HG02938 (cell line): ENCODE data around the gene SOCS4.
"Not testable (repeated sequence)": the region's sequence is repeated elsewhere in the genome, so short reads cannot be mapped to it uniquely, and the experiment has no call there.

Source experiments
- ATAC-seq: cut with Tn5 transposase; IDR thresholded peaks from one replicate; pipeline ENCODE4 v1.9.1; 2021; ENCODE audit warnings: mild to moderate bottlenecking, moderate library complexity; ENCODE audit not compliant: unreplicated experiment

SOCS4 gene

GRCh38 chr14:55051423-55052268, 24.6 kb downstream of the SOCS4 start, which contains the start of gene MAPK1IP1L:
MAPK1IP1L (plus strand) TSS chr14:55051647; CDS start chr14:55061684, 10,037 bp downstream.
- ATAC-seq, result peak; percentile 81

GRCh38 chr14:55052269-55052930, 25.4 kb downstream of the SOCS4 start:
- peak; percentile 11 for ATAC-seq

GRCh38 chr14:55053018-55053417, 26.0 kb downstream of the SOCS4 start:
- ATAC-seq, result no peak

- no peak for ATAC-seq
Measured at GRCh38 chr14:55053500-55053899, 26.5 kb downstream of the SOCS4 start.

- no peak for ATAC-seq
Measured at GRCh38 chr14:55054098-55054497, 27.1 kb downstream of the SOCS4 start.

GRCh38 chr14:55057919-55058318, 30.9 kb downstream of the SOCS4 start:
- ATAC-seq, result no peak

- ATAC-seq, result no peak
Measured at GRCh38 chr14:55059333-55059732, 32.3 kb downstream of the SOCS4 start.

- no peak for ATAC-seq
Measured at GRCh38 chr14:55062517-55063351, 35.7 kb downstream of the SOCS4 start.

GRCh38 chr14:55064896-55065295, 37.9 kb downstream of the SOCS4 start:
- ATAC-seq, result not testable (repeated sequence)

- no peak for ATAC-seq
Measured at GRCh38 chr14:55065411-55065810, 38.4 kb downstream of the SOCS4 start.

- peak; percentile 60 for ATAC-seq
Measured at GRCh38 chr14:55066223-55066622, 39.2 kb downstream of the SOCS4 start.

GRCh38 chr14:55070981-55071411, 44.0 kb downstream of the SOCS4 start:
- no peak for ATAC-seq

GRCh38 chr14:55071870-55072640, 45.0 kb downstream of the SOCS4 start:
- peak; percentile 54 for ATAC-seq

GRCh38 chr14:55073856-55074255, 46.8 kb downstream of the SOCS4 start:
- ATAC-seq, result no peak

GRCh38 chr14:55074662-55075061, 47.6 kb downstream of the SOCS4 start:
- peak; percentile 42 for ATAC-seq

GRCh38 chr14:55075628-55076175, 48.7 kb downstream of the SOCS4 start:
- ATAC-seq, result no peak

- no peak for ATAC-seq
Measured at GRCh38 chr14:55077170-55078151, 50.4 kb downstream of the SOCS4 start.

- not testable (repeated sequence) for ATAC-seq
Measured at GRCh38 chr14:55079961-55080360, 52.9 kb downstream of the SOCS4 start.
